Measurements from ENCODE around the gene MYH4.

MYH4 gene

GRCh38 chr17:10428781-10429180, 40.6 kb downstream of the MYH4 start:
- H2AFZ ChIP-seq (ENCODE audit: low read depth, low read length) = no peak overlapping the region
- no peaks in the 10 kb centered on the region for H4K20me1 ChIP-seq (ENCODE audit: insufficient read depth, low read length)
- no peaks in the 10 kb centered on the region for H3K27me3 ChIP-seq (ENCODE audit: low read depth, low read length)
- no peak overlapping the region for H3K4me3 ChIP-seq (ENCODE audit: low read length)
- H3K36me3 ChIP-seq (replicated peaks; ENCODE audit: low read depth, low read length) = no peaks in the 10 kb centered on the region
- H3K27ac ChIP-seq (ENCODE audit: low read length) = no peak overlapping the region
- H3K4me2 ChIP-seq (ENCODE audit: low read length) = no peak overlapping the region
- H3K79me2 ChIP-seq (ENCODE audit: low read length) = no peaks in the 10 kb centered on the region
- H3K9ac ChIP-seq (ENCODE audit: low read length) = no peak overlapping the region
- H3K9me3 ChIP-seq (ENCODE audit: insufficient read depth, low read length) = no peaks in the 10 kb centered on the region
- no peak for TF ChIP-seq EZH2phosphoT487 (IDR thresholded peaks at IDR 0.05; ENCODE audit: low read depth)
- TF ChIP-seq CTCF (IDR thresholded peaks at IDR 0.05; ENCODE audit: low read depth, low read length) = no peak
- no peaks in the 10 kb centered on the region for H3K4me1 ChIP-seq (ENCODE audit: low read length)

- Histone ChIP-seq H3K4me2 (ENCODE audit: low read length) (no peak within 1 kb of the TSS), H3K36me3 (replicated peaks; ENCODE audit: low read depth, low read length) (no peaks in the 10 kb centered on the region)
Measured at GRCh38 chr17:10421900-10422542, 47.3 kb downstream of the MYH4 start, which contains the start of gene MYH8. MYH8 (minus strand) TSS chr17:10421950; CDS start chr17:10420227, 1,723 bp downstream.

GRCh38 chr17:10421211-10421610, 48.1 kb downstream of the MYH4 start:
- TF ChIP-seq EZH2phosphoT487 (IDR thresholded peaks at IDR 0.05; ENCODE audit: low read depth) = no peak
- no peak for TF ChIP-seq CTCF (IDR thresholded peaks at IDR 0.05; ENCODE audit: low read depth, low read length)
- H3K9me3 ChIP-seq (ENCODE audit: insufficient read depth, low read length) = no peaks in the 10 kb centered on the region
- no peaks in the 10 kb centered on the region for H4K20me1 ChIP-seq (ENCODE audit: insufficient read depth, low read length)
- H3K9ac ChIP-seq (ENCODE audit: low read length) = no peak overlapping the region
- H3K4me1 ChIP-seq (ENCODE audit: low read length) = no peaks in the 10 kb centered on the region
- no peak overlapping the region for H3K27ac ChIP-seq (ENCODE audit: low read length)
- no peaks in the 10 kb centered on the region for H3K79me2 ChIP-seq (ENCODE audit: low read length)
- H3K4me3 ChIP-seq (ENCODE audit: low read length) = no peak overlapping the region
- H3K4me2 ChIP-seq (ENCODE audit: low read length) = no peak overlapping the region
- H3K27me3 ChIP-seq (ENCODE audit: low read depth, low read length) = no peaks in the 10 kb centered on the region
- H2AFZ ChIP-seq (ENCODE audit: low read depth, low read length) = no peak overlapping the region
- H3K36me3 ChIP-seq (replicated peaks; ENCODE audit: low read depth, low read length) = no peaks in the 10 kb centered on the region

More at GRCh38 chr17:10421900-10422542, 47.3 kb downstream of the MYH4 start, which contains the start of gene MYH8:
- Histone ChIP-seq H3K79me2 (ENCODE audit: low read length) (no peaks in the 10 kb centered on the region), H3K9me3 (ENCODE audit: insufficient read depth, low read length) (no peaks in the 10 kb centered on the region), H3K4me3 (ENCODE audit: low read length) (no peak within 1 kb of the TSS), H4K20me1 (ENCODE audit: insufficient read depth, low read length) (no peaks in the 10 kb centered on the region), H3K27ac (ENCODE audit: low read length) (no peak within 1 kb of the TSS), H3K9ac (ENCODE audit: low read length) (no peak within 1 kb of the TSS), H3K4me1 (ENCODE audit: low read length) (no peaks in the 10 kb centered on the region), H2AFZ (ENCODE audit: low read depth, low read length) (no peak within 1 kb of the TSS), H3K27me3 (ENCODE audit: low read depth, low read length) (no peaks in the 10 kb centered on the region)
- TF ChIP-seq CTCF (IDR thresholded peaks at IDR 0.05; ENCODE audit: low read depth, low read length) (no peak), EZH2phosphoT487 (IDR thresholded peaks at IDR 0.05; ENCODE audit: low read depth) (no peak)

GRCh38 chr17:10420811-10421210, 48.5 kb downstream of the MYH4 start:
- Histone ChIP-seq H3K36me3 (replicated peaks; ENCODE audit: low read depth, low read length) (no peaks in the 10 kb centered on the region), H3K4me3 (ENCODE audit: low read length) (no peak overlapping the region), H4K20me1 (ENCODE audit: insufficient read depth, low read length) (no peaks in the 10 kb centered on the region), H3K9ac (ENCODE audit: low read length) (no peak overlapping the region), H3K9me3 (ENCODE audit: insufficient read depth, low read length) (no peaks in the 10 kb centered on the region), H3K27ac (ENCODE audit: low read length) (no peak overlapping the region), H3K4me2 (ENCODE audit: low read length) (no peak overlapping the region), H3K27me3 (ENCODE audit: low read depth, low read length) (no peaks in the 10 kb centered on the region), H3K79me2 (ENCODE audit: low read length) (no peaks in the 10 kb centered on the region), H3K4me1 (ENCODE audit: low read length) (no peaks in the 10 kb centered on the region), H2AFZ (ENCODE audit: low read depth, low read length) (no peak overlapping the region)
- TF ChIP-seq CTCF (IDR thresholded peaks at IDR 0.05; ENCODE audit: low read depth, low read length) (no peak), EZH2phosphoT487 (IDR thresholded peaks at IDR 0.05; ENCODE audit: low read depth) (no peak)
